Panc1 (cell line): ENCODE data around the gene LGALS1. TPM values are rescaled to one million over a fixed set of nuclear protein-coding genes. Genes with fewer than 3 reads are reported as not detected.

Source experiments
- ATAC-seq: fragments of 200-7000 bp; cut with Tn5 transposase; 2 replicates; pipeline ENCODE4 v1.9.1; 2020; ENCODE audit warnings: mild to moderate bottlenecking, moderate library complexity
- BruUV-seq: library from RNA; stranded (reverse); fragments of 400-500 nt; replicated peaks from 2 replicates; lab custom pipeline; 2021; lab: Mats Ljungman, UMichigan
- CTCF ChIA-PET: fragments of 300-600 bp; sonication (Branson Sonifier 250); formaldehyde crosslinking; loops from one replicate; lab custom pipeline; 2022; ENCODE audit warnings: antibody characterized with exemption; lab: Charles Lee
- POLR2A ChIA-PET: fragments of 300-600 bp; sonication (Branson Sonifier 250); formaldehyde crosslinking; loops from one replicate; lab custom pipeline; 2022; ENCODE audit warnings: antibody characterized with exemption; lab: Charles Lee
- DNase-seq: peaks from one replicate; pipeline ENCODE4 v3.0.0-alpha.2; 2010; ENCODE audit warnings: low read depth, low spot score
- H3K27ac ChIP-seq: 2 replicates; pipeline ENCODE4 v1.5.1; 2011; ENCODE audit warnings: mild to moderate bottlenecking, low read length, inconsistent platforms
- H3K27me3 ChIP-seq: fragments of 200-500 bp; sonication (Bioruptor generic); 2 replicates; pipeline ENCODE4 v1.6.0; 2014; ENCODE audit warnings: low read length, inconsistent platforms; ENCODE audit not compliant: control insufficient read depth, insufficient read depth
- H3K36me3 ChIP-seq: fragments of 200-500 bp; sonication (Bioruptor generic); 2 replicates; pipeline ENCODE4 v1.5.1; 2014; ENCODE audit warnings: inconsistent platforms, mild to moderate bottlenecking, low read length, moderate library complexity; ENCODE audit not compliant: control insufficient read depth, insufficient read depth
- H3K4me1 ChIP-seq: 2 replicates; pipeline ENCODE4 v1.5.1; 2011; ENCODE audit warnings: inconsistent platforms, mild to moderate bottlenecking, low read length, moderate library complexity; ENCODE audit not compliant: control insufficient read depth, insufficient read depth
- H3K4me3 ChIP-seq, 2 experiments: 2 replicates each; pipeline ENCODE4 v1.5.1; 2011 to 2012; ENCODE audit warnings: low read depth in 2 of 2, low read length in 2 of 2, mild to moderate bottlenecking in 2 of 2, inconsistent platforms in 1 of 2, moderate library complexity in 1 of 2
- H3K9me3 ChIP-seq: fragments of 200-500 bp; sonication (Bioruptor generic); 2 replicates; pipeline ENCODE4 v1.5.1; 2014; ENCODE audit warnings: low read depth, mild to moderate bottlenecking, inconsistent platforms, low read length, moderate library complexity; ENCODE audit not compliant: control insufficient read depth, insufficient read depth
- CTCF ChIP-seq: fragments of 450-650 bp; IDR thresholded peaks from 2 replicates; pipeline ENCODE4 v1.5.1; 2017; ENCODE audit warnings: mild to moderate bottlenecking
- POLR2AphosphoS5 ChIP-seq: IDR thresholded peaks from 2 replicates; pipeline ENCODE4 v1.6.1; 2012; ENCODE audit warnings: mild to moderate bottlenecking, low read depth, low read length, moderate library complexity
- REST ChIP-seq, 2 experiments: IDR thresholded peaks; 2 replicates each; pipeline ENCODE4 v1.6.1; 2011 to 2012; ENCODE audit warnings: low read depth in 2 of 2, control low read depth in 1 of 2, low read length in 1 of 2, mild to moderate bottlenecking in 1 of 2, moderate library complexity in 1 of 2; ENCODE audit not compliant: insufficient read depth in 1 of 2
- SIN3A ChIP-seq: IDR thresholded peaks from 2 replicates; pipeline ENCODE4 v1.6.1; 2012; ENCODE audit warnings: low read depth, mild to moderate bottlenecking, low read length, moderate library complexity, borderline replicate concordance; ENCODE audit not compliant: insufficient read depth
- TCF7L2 ChIP-seq: IDR thresholded peaks from 2 replicates; pipeline ENCODE4 v1.6.1; 2011; ENCODE audit warnings: mild to moderate bottlenecking, low read depth, low read length, inconsistent platforms
- in situ Hi-C: cut with HindIII; loops from 2 replicates; pipeline ENCODE4 v1.10.0; 2016; ENCODE audit warnings: low sequenced_read_pairs, low pct_unique_long_range_greater_than_20kb
- intact Hi-C: fragments of 100-400 bp; cut with micrococcal nuclease; formaldehyde crosslinking; loops from one replicate; pipeline ENCODE4 v1.10.0; 2022; ENCODE audit not compliant: unreplicated experiment
- total RNA-seq: library from RNA; stranded (reverse); gene quantifications from one replicate; pipeline ENCODE4 v1.2.1, GENCODE V29; 2021; ENCODE audit not compliant: unreplicated experiment

Gene LGALS1
- total RNA-seq, 1 experiment from 2014 or later, result 1,518 TPM

- Histone ChIP-seq H3K4me1 (peaks cover 19% of the 10 kb centered on the region), H3K36me3 (no peaks in the 10 kb centered on the region), H3K27ac (no peak overlapping the region), H3K9me3 (no peaks in the 10 kb centered on the region), H3K27me3 (no peaks in the 10 kb centered on the region), H3K4me3 (no peak overlapping the region)
- TF ChIP-seq REST (IDR thresholded peaks at IDR 0.05; ENCODE audit: insufficient read depth in 1 of 2, low read depth in 2 of 2, low read length in 1 of 2) (no peak), TCF7L2 (no peak), POLR2AphosphoS5 (no peak), CTCF (no peak), SIN3A (no peak)
- no peak for ATAC-seq
- POLR2A ChIA-PET, result no interaction called here
- CTCF ChIA-PET, result no interaction called here
- intact Hi-C loops, result no loop called here
- in situ Hi-C loops, result no loop called here
- no peak for DNase-seq
- no TSS peak for BruUV-seq
These were observed 40.3 kb upstream of the LGALS1 start for GRCh38 chr22:37635157-37635556.

- no peaks in the 10 kb centered on the region for H3K9me3 ChIP-seq
- POLR2A ChIA-PET, result no interaction called here
- H3K27me3 ChIP-seq, result no peaks in the 10 kb centered on the region
- CTCF ChIA-PET, result interaction anchor here (0.6 kb wide), 1 partner anchor 28 kb away, joined by 7 read pairs; no protein-coding TSS in a partner anchor
- in situ Hi-C loops, result no loop called here
- DNase-seq (no peak), ATAC-seq (no peak)
- no TSS peak for BruUV-seq
- H3K27ac ChIP-seq, result no peak overlapping the region
- TF ChIP-seq CTCF, result peak; percentile 35
- no peak for TF ChIP-seq REST (IDR thresholded peaks at IDR 0.05; ENCODE audit: insufficient read depth in 1 of 2, low read depth in 2 of 2, low read length in 1 of 2)
- TF ChIP-seq TCF7L2, result no peak
- no peak for TF ChIP-seq POLR2AphosphoS5
- no peaks in the 10 kb centered on the region for H3K36me3 ChIP-seq
- intact Hi-C loops, result no loop called here
- no peak overlapping the region for H3K4me3 ChIP-seq
- H3K4me1 ChIP-seq, result peaks cover 25% of the 10 kb centered on the region
These were observed 39.1 kb upstream of the LGALS1 start for GRCh38 chr22:37636186-37636948.
